A673 (cell line): ENCODE data around the gene SMIM31.

Source experiments
- CTCF ChIP-seq: fragments of 300-800, 200-600 bp; sonication (generic); conservative IDR thresholded peaks from 2 replicates; pipeline ENCODE4 v1.5.1; 2017; ENCODE audit warnings: low read depth, mild to moderate bottlenecking, antibody characterized with exemption, low read length, moderate library complexity, mixed read lengths
- EZH2 ChIP-seq: fragments of 200-600 bp; sonication (generic); IDR thresholded peaks from 2 replicates; pipeline ENCODE4 v1.6.1; 2017; ENCODE audit warnings: borderline replicate concordance, low read depth, mild to moderate bottlenecking, mixed read lengths, antibody characterized with exemption, low read length; ENCODE audit not compliant: poor library complexity, severe bottlenecking

GRCh38 chr4:164799410-164799809, 45.5 kb downstream of the SMIM31 start:
- no peak for TF ChIP-seq CTCF
- no peak for TF ChIP-seq EZH2
